K562 (cell line): ENCODE data around the gene MLLT1. TPM values are rescaled to one million over a fixed set of nuclear protein-coding genes. Genes with fewer than 3 reads are reported as not detected.
A peak's percentile ranks its signal among the peaks of the same experiment; 100 is the strongest.

ENCODE experiments used
- CEBPB ChIP-seq: fragments of 450-650 bp; IDR thresholded peaks from 2 replicates; pipeline ENCODE4 v1.6.1; 2016; ENCODE audit warnings: missing genetic modification characterization, missing compliant biosample characterization
- DMBX1 ChIP-seq: fragments of 250-450 bp; sonication (Bioruptor Pico); IDR thresholded peaks from 2 replicates; pipeline ENCODE4 v1.8.0; 2022; ENCODE audit warnings: inconsistent platforms, mild to moderate bottlenecking, moderate library complexity, borderline replicate concordance
- ELF4 ChIP-seq: fragments of 450-650 bp; formaldehyde crosslinking; IDR thresholded peaks from 2 replicates; pipeline ENCODE4 v1.4.0; 2022; ENCODE audit warnings: missing genetic modification characterization
- FOS ChIP-seq: IDR thresholded peaks from 3 replicates; pipeline ENCODE4 v1.6.1; 2011; ENCODE audit not compliant: insufficient read length; ENCODE audit errors: extremely low read depth
- GATA2 ChIP-seq: sonication (generic); formaldehyde crosslinking; IDR thresholded peaks from 2 replicates; pipeline ENCODE4 v1.4.0; 2020; ENCODE audit warnings: mild to moderate bottlenecking, missing genetic modification reagents
- MAFK ChIP-seq: IDR thresholded peaks from 2 replicates; pipeline ENCODE4 v1.6.1; 2011; ENCODE audit warnings: low read length, improper control_type of control experiment
- MTF1 ChIP-seq: fragments of 250-450 bp; sonication (Bioruptor Pico); IDR thresholded peaks from 2 replicates; pipeline ENCODE4 v1.9.0; 2021; ENCODE audit warnings: moderate library complexity, mild to moderate bottlenecking, inconsistent platforms, borderline replicate concordance
- PTBP1 ChIP-seq: fragments of 200-400 bp; formaldehyde crosslinking; IDR thresholded peaks from 2 replicates; pipeline ENCODE4 v1.6.1; 2017; ENCODE audit warnings: low read depth, low read length
- RBM15 ChIP-seq: fragments of 200-400 bp; formaldehyde crosslinking; IDR thresholded peaks from 2 replicates; pipeline ENCODE4 v1.6.1; 2018; ENCODE audit warnings: mild to moderate bottlenecking, low read length, moderate library complexity; ENCODE audit not compliant: insufficient read depth
- STAG1 ChIP-seq: sonication (generic); formaldehyde crosslinking; IDR thresholded peaks from 2 replicates; pipeline ENCODE4 v1.5.0; 2020; ENCODE audit warnings: missing genetic modification reagents, borderline replicate concordance
- XRCC3 ChIP-seq: fragments of 450-650 bp; IDR thresholded peaks from 2 replicates; pipeline ENCODE4 v1.6.1; 2017; ENCODE audit warnings: mild to moderate bottlenecking, moderate library complexity
- ZC3H8 ChIP-seq: fragments of 450-650 bp; IDR thresholded peaks from 2 replicates; pipeline ENCODE4 v1.6.1; 2017
- polyA plus RNA-seq, 8 experiments: library from polyadenylated mRNA; depleted of rRNA in 4 of 8; stranded (reverse) in 5 of 8; unstranded in 3 of 8; fragments of >200 nt; fragmentation: Nextera tagmentation in 2 of 8; fragmentation: Illumina TruSeq in 1 of 8; extraction: Ambion mirVana in 2 of 8; extraction: Trizol in 1 of 8; gene quantifications; 2 replicates each; pipeline versions ENCODE4 v1.2.1 to v1.2.3, GENCODE V29; 2011 to 2014; ENCODE audit warnings: inconsistent platforms in 1 of 8, missing spikeins in 1 of 8
- total RNA-seq, 7 experiments: library from RNA; depleted of rRNA in 6 of 7; stranded (reverse); fragments of >200 nt in 6 of 7; fragmentation: Illumina TruSeq in 2 of 7; extraction: Trizol in 2 of 7; gene quantifications; 2 replicates each; pipeline versions ENCODE4 v1.2.1 to v1.2.3, GENCODE V29; 2011 to 2021; ENCODE audit warnings: low replicate concordance in 1 of 7
- TF ChIP-seq, protein P1 (sequence below): fragments of 450-650 bp; IDR thresholded peaks from 2 replicates; pipeline ENCODE4 v1.6.1; 2018; ENCODE audit not compliant: partially characterized antibody
- TF ChIP-seq, protein P2 (sequence below), 2 experiments: IDR thresholded peaks; 2 replicates each; pipeline ENCODE4 v1.6.1; 2011; ENCODE audit warnings: borderline replicate concordance in 1 of 2, control low read depth in 1 of 2, low read depth in 1 of 2, low read length in 1 of 2, mild to moderate bottlenecking in 1 of 2, mixed read lengths in 1 of 2, moderate library complexity in 1 of 2; ENCODE audit not compliant: insufficient read depth in 1 of 2, insufficient read length in 1 of 2, poor library complexity in 1 of 2, severe bottlenecking in 1 of 2; ENCODE audit errors: extremely low read depth in 1 of 2
- TF ChIP-seq, protein P3 (sequence below): sonication (generic); formaldehyde crosslinking; IDR thresholded peaks from 2 replicates; pipeline ENCODE4 v1.8.1; 2023; ENCODE audit warnings: mild to moderate bottlenecking, missing genetic modification reagents
- TF ChIP-seq, protein P4 (sequence below): fragments of 250-450 bp; sonication (Bioruptor Pico); IDR thresholded peaks from 2 replicates; pipeline ENCODE4 v1.8.0; 2021; ENCODE audit warnings: mild to moderate bottlenecking, moderate library complexity
- TF ChIP-seq, protein P5 (sequence below): sonication (generic); formaldehyde crosslinking; IDR thresholded peaks from 2 replicates; pipeline ENCODE4 v1.8.0; 2022; ENCODE audit warnings: mild to moderate bottlenecking, missing genetic modification reagents, borderline replicate concordance
- TF ChIP-seq, protein P6 (sequence below): fragments of 250-450 bp; sonication (Bioruptor Pico); IDR thresholded peaks from 2 replicates; pipeline ENCODE4 v1.8.0; 2021; ENCODE audit warnings: moderate library complexity, mild to moderate bottlenecking, inconsistent platforms

MLLT1 gene
- total and polyA plus RNA-seq, 9 of the 15 experiments (the other 6 are each of a cell fraction or from before 2014, with no cell fraction given): 0.23 to 63.5 (median 15.4) TPM

DNA sequence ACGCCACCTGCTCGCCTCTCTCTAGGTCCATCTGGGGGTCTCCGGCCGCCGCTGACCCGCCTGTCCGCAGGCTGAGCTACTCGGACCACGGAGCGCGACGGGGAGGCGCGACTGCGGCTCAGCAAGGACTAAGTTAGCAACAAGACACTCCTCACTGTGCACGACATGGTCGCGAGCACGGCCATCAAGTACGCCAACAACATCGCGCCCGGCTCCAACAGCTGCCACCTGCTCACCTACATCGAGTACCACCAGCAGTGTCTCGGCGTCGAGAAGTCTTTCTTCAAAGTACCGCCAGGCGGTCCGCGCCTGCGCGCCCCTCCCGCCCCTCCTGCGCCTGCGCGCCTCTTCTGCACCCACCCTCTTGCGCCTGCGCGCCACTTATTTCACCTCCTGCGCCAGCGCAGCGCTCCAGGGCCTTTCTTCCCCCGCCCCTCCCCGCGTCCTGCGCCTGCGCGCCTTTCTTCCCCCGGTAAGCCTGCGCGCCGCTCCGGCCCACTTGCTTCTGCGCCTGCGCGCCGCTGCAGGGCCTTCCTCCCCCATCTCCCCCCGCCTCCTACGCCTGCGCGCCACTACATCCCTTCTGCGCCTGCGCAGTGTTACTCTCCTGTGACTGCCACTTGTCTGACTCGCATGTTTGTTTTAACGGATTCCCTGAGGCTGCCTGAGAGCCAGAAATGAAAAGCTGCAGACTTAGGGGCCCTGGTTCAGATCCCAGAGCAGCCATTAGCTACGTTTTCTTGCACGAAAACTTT lies 80.4 kb downstream of the MLLT1 start (continued):
- TF ChIP-seq, protein P1, sequence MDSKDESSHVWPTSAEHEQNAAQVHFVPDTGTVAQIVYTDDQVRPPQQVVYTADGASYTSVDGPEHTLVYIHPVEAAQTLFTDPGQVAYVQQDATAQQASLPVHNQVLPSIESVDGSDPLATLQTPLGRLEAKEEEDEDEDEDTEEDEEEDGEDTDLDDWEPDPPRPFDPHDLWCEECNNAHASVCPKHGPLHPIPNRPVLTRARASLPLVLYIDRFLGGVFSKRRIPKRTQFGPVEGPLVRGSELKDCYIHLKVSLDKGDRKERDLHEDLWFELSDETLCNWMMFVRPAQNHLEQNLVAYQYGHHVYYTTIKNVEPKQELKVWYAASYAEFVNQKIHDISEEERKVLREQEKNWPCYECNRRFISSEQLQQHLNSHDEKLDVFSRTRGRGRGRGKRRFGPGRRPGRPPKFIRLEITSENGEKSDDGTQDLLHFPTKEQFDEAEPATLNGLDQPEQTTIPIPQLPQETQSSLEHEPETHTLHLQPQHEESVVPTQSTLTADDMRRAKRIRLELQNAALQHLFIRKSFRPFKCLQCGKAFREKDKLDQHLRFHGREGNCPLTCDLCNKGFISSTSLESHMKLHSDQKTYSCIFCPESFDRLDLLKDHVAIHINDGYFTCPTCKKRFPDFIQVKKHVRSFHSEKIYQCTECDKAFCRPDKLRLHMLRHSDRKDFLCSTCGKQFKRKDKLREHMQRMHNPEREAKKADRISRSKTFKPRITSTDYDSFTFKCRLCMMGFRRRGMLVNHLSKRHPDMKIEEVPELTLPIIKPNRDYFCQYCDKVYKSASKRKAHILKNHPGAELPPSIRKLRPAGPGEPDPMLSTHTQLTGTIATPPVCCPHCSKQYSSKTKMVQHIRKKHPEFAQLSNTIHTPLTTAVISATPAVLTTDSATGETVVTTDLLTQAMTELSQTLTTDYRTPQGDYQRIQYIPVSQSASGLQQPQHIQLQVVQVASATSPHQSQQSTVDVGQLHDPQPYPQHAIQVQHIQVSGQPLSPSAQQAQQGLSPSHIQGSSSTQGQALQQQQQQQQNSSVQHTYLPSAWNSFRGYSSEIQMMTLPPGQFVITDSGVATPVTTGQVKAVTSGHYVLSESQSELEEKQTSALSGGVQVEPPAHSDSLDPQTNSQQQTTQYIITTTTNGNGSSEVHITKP: no peak
- TF ChIP-seq ELF4 (no peak), CEBPB (tag) (no peak), GATA2 (CRISPR knock-in tag) (no peak), MAFK (no peak), FOS (no peak), PTBP1 (0 out of 2 replicates have a peak, but pooled peaks have one; percentile 36), ZC3H8 (no peak), DMBX1 (no peak), XRCC3 (no peak), RBM15 (no peak), STAG1 (CRISPR knock-in tag) (no peak), MTF1 (no peak)
- TF ChIP-seq, protein P2, sequence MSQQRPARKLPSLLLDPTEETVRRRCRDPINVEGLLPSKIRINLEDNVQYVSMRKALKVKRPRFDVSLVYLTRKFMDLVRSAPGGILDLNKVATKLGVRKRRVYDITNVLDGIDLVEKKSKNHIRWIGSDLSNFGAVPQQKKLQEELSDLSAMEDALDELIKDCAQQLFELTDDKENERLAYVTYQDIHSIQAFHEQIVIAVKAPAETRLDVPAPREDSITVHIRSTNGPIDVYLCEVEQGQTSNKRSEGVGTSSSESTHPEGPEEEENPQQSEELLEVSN (IDR thresholded peaks at IDR 0.05; ENCODE audit: borderline replicate concordance in 1 of 2, extremely low read depth in 1 of 2, insufficient read depth in 1 of 2, insufficient read length in 1 of 2, low read depth in 1 of 2, low read length in 1 of 2, poor library complexity in 1 of 2, severe bottlenecking in 1 of 2): peak; percentile 96 to 97
- TF ChIP-seq, protein P3, sequence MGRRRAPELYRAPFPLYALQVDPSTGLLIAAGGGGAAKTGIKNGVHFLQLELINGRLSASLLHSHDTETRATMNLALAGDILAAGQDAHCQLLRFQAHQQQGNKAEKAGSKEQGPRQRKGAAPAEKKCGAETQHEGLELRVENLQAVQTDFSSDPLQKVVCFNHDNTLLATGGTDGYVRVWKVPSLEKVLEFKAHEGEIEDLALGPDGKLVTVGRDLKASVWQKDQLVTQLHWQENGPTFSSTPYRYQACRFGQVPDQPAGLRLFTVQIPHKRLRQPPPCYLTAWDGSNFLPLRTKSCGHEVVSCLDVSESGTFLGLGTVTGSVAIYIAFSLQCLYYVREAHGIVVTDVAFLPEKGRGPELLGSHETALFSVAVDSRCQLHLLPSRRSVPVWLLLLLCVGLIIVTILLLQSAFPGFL (CRISPR knock-in tag): no peak
- TF ChIP-seq, protein P4, sequence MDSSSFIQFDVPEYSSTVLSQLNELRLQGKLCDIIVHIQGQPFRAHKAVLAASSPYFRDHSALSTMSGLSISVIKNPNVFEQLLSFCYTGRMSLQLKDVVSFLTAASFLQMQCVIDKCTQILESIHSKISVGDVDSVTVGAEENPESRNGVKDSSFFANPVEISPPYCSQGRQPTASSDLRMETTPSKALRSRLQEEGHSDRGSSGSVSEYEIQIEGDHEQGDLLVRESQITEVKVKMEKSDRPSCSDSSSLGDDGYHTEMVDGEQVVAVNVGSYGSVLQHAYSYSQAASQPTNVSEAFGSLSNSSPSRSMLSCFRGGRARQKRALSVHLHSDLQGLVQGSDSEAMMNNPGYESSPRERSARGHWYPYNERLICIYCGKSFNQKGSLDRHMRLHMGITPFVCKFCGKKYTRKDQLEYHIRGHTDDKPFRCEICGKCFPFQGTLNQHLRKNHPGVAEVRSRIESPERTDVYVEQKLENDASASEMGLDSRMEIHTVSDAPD (CRISPR knock-in tag): no peak
- TF ChIP-seq, protein P5, sequence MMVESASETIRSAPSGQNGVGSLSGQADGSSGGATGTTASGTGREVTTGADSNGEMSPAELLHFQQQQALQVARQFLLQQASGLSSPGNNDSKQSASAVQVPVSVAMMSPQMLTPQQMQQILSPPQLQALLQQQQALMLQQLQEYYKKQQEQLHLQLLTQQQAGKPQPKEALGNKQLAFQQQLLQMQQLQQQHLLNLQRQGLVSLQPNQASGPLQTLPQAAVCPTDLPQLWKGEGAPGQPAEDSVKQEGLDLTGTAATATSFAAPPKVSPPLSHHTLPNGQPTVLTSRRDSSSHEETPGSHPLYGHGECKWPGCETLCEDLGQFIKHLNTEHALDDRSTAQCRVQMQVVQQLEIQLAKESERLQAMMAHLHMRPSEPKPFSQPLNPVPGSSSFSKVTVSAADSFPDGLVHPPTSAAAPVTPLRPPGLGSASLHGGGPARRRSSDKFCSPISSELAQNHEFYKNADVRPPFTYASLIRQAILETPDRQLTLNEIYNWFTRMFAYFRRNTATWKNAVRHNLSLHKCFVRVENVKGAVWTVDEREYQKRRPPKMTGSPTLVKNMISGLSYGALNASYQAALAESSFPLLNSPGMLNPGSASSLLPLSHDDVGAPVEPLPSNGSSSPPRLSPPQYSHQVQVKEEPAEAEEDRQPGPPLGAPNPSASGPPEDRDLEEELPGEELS: no peak
- TF ChIP-seq, protein P6, sequence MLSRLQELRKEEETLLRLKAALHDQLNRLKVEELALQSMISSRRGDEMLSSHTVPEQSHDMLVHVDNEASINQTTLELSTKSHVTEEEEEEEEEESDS (CRISPR knock-in tag): no peak
